ENCODE results near the gene MED12L.

MED12L gene

GRCh38 chr3:151100076-151100475, 14.6 kb downstream of the MED12L start:
- no peak overlapping the region for H3K27ac ChIP-seq
- no peak overlapping the region for H3K4me2 ChIP-seq (ENCODE audit: low read length)
- H3K27me3 ChIP-seq (ENCODE audit: control insufficient read depth, insufficient read depth, low read length), result no peaks in the 10 kb centered on the region
- H3K9me3 ChIP-seq (ENCODE audit: control insufficient read depth, low read length), result no peaks in the 10 kb centered on the region
- no peak overlapping the region for H3K9ac ChIP-seq
- H3K4me3 ChIP-seq (ENCODE audit: low read depth, low read length), result no peak overlapping the region
- H3K4me1 ChIP-seq, result no peaks in the 10 kb centered on the region
- no peak overlapping the region for H2AFZ ChIP-seq
- H3K79me2 ChIP-seq, result peaks cover 5% of the 10 kb centered on the region
- no peak for TF ChIP-seq CTCF (IDR thresholded peaks at IDR 0.05)
- H3K36me3 ChIP-seq (ENCODE audit: control insufficient read depth, insufficient read depth, low read length), result no peaks in the 10 kb centered on the region

- no peak overlapping the region for H3K27ac ChIP-seq
- no peak overlapping the region for H3K9ac ChIP-seq
- H3K4me1 ChIP-seq, result no peaks in the 10 kb centered on the region
- TF ChIP-seq CTCF (IDR thresholded peaks at IDR 0.05), result no peak
- no peaks in the 10 kb centered on the region for H3K36me3 ChIP-seq (ENCODE audit: control insufficient read depth, insufficient read depth, low read length)
- H3K27me3 ChIP-seq (ENCODE audit: control insufficient read depth, insufficient read depth, low read length), result no peaks in the 10 kb centered on the region
- H3K4me2 ChIP-seq (ENCODE audit: low read length), result no peak overlapping the region
- no peak overlapping the region for H3K4me3 ChIP-seq (ENCODE audit: low read depth, low read length)
- H3K79me2 ChIP-seq, result peaks cover 5% of the 10 kb centered on the region
- no peak overlapping the region for H2AFZ ChIP-seq
- no peaks in the 10 kb centered on the region for H3K9me3 ChIP-seq (ENCODE audit: control insufficient read depth, low read length)
These were observed 16.0 kb downstream of the MED12L start for GRCh38 chr3:151101270-151101969.

GRCh38 chr3:151106311-151106710, 20.8 kb downstream of the MED12L start:
- Histone ChIP-seq H3K4me3 (ENCODE audit: low read depth, low read length) (no peak overlapping the region), H3K79me2 (peaks cover 5% of the 10 kb centered on the region), H3K27me3 (ENCODE audit: control insufficient read depth, insufficient read depth, low read length) (no peaks in the 10 kb centered on the region), H3K9me3 (ENCODE audit: control insufficient read depth, low read length) (no peaks in the 10 kb centered on the region), H2AFZ (no peak overlapping the region), H3K4me2 (ENCODE audit: low read length) (no peak overlapping the region), H3K27ac (no peak overlapping the region), H3K36me3 (ENCODE audit: control insufficient read depth, insufficient read depth, low read length) (no peaks in the 10 kb centered on the region), H3K4me1 (no peaks in the 10 kb centered on the region), H3K9ac (no peak overlapping the region)
- TF ChIP-seq CTCF (IDR thresholded peaks at IDR 0.05), result no peak

- no peak overlapping the region for H3K4me3 ChIP-seq (ENCODE audit: low read depth, low read length)
- H3K79me2 ChIP-seq, result peaks cover 5% of the 10 kb centered on the region
- H2AFZ ChIP-seq, result no peak overlapping the region
- H3K4me1 ChIP-seq, result no peaks in the 10 kb centered on the region
- H3K27ac ChIP-seq, result no peak overlapping the region
- no peaks in the 10 kb centered on the region for H3K27me3 ChIP-seq (ENCODE audit: control insufficient read depth, insufficient read depth, low read length)
- no peaks in the 10 kb centered on the region for H3K9me3 ChIP-seq (ENCODE audit: control insufficient read depth, low read length)
- H3K9ac ChIP-seq, result no peak overlapping the region
- no peak for TF ChIP-seq CTCF (IDR thresholded peaks at IDR 0.05)
- no peak overlapping the region for H3K4me2 ChIP-seq (ENCODE audit: low read length)
- H3K36me3 ChIP-seq (ENCODE audit: control insufficient read depth, insufficient read depth, low read length), result no peaks in the 10 kb centered on the region
These were observed 21.7 kb downstream of the MED12L start for GRCh38 chr3:151107177-151107576.

DNA sequence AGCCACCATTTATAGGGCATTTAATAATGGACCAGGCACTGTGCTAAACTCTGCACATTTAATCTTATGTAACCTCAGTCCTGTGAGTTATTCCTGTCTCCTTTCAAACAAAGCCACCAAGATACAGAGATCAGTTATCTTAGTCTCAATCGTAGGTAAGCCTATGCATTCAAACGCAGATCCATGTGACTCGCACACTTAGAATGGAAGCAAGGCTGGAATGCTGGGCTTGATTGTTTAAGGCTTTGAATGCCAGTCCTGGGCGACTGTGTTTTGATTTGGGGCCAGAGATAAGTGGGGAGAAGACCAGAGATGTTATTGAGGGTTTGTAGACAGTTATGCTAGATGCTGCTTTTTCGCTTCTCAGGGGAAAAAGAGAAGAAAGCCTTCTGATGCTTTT, 22.2 kb downstream of the MED12L start:
- no peak overlapping the region for H2AFZ ChIP-seq
- no peak overlapping the region for H3K9ac ChIP-seq
- TF ChIP-seq CTCF (IDR thresholded peaks at IDR 0.05), result no peak
- no peak overlapping the region for H3K4me2 ChIP-seq (ENCODE audit: low read length)
- H3K4me3 ChIP-seq (ENCODE audit: low read depth, low read length), result no peak overlapping the region
- H3K9me3 ChIP-seq (ENCODE audit: control insufficient read depth, low read length), result no peaks in the 10 kb centered on the region
- H3K79me2 ChIP-seq, result peaks cover 2% of the 10 kb centered on the region
- H3K27me3 ChIP-seq (ENCODE audit: control insufficient read depth, insufficient read depth, low read length), result no peaks in the 10 kb centered on the region
- no peaks in the 10 kb centered on the region for H3K36me3 ChIP-seq (ENCODE audit: control insufficient read depth, insufficient read depth, low read length)
- H3K4me1 ChIP-seq, result no peaks in the 10 kb centered on the region
- H3K27ac ChIP-seq, result no peak overlapping the region
